Left hindlimb (tissue), 1 donor: ENCODE results near the gene ESYT2.
"Not testable (repeated sequence)": the region's sequence is repeated elsewhere in the genome, so short reads cannot be mapped to it uniquely, and the experiment has no call there.

Experiments
- DNase-seq: peaks from one replicate; pipeline ENCODE4 v3.0.0-alpha.2; 2018

Gene ESYT2

DNA sequence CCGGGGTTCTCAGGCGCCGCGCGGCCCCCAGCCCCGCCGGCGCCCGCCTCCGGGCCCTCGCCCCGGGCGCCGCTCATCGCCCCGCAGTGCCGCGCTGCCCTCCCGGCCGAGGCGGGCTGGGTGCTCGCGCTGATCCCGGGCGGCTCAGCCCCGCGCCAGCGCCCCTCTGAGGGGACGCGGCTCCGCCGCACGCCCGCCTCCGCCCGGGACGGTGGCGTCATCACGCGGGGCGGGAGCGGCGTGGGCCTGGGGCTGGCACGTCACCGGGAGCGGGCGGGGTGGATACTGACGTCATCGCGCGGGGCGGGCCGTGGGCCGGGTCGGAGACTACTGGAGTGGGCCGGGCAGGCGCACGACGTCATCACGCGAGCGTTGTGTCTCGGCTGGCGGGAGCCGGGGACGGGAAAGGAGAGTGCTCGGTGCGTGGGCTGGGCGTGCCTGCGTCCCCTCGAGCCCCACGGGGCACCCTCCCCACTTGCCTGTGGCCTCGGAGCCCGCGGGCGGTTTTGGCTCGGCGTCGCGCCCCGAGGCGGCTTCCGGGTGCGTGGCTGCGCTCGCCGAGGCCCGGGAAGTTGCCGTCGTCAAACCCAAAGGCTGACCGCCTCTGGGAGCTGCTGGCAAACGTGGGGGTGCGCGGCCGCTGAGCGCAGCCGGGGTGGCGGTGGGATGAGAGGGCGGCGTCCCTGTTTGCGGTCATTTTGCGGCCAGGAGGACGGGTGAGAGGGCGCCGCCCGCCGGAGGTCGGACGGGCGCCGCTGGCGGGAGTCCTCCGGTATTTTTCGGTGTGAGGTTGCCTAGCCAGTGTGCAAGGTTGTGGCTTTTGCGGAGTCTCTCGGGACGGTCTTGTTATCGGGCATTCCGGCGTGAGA lies at the start of gene ESYT2:
Gene ESYT2 (minus strand): TSS at position 168 of the 869 bp plus-strand sequence. CDS start 91 bp downstream, at position 77.
- peak; percentile 99 for DNase-seq

DNA sequence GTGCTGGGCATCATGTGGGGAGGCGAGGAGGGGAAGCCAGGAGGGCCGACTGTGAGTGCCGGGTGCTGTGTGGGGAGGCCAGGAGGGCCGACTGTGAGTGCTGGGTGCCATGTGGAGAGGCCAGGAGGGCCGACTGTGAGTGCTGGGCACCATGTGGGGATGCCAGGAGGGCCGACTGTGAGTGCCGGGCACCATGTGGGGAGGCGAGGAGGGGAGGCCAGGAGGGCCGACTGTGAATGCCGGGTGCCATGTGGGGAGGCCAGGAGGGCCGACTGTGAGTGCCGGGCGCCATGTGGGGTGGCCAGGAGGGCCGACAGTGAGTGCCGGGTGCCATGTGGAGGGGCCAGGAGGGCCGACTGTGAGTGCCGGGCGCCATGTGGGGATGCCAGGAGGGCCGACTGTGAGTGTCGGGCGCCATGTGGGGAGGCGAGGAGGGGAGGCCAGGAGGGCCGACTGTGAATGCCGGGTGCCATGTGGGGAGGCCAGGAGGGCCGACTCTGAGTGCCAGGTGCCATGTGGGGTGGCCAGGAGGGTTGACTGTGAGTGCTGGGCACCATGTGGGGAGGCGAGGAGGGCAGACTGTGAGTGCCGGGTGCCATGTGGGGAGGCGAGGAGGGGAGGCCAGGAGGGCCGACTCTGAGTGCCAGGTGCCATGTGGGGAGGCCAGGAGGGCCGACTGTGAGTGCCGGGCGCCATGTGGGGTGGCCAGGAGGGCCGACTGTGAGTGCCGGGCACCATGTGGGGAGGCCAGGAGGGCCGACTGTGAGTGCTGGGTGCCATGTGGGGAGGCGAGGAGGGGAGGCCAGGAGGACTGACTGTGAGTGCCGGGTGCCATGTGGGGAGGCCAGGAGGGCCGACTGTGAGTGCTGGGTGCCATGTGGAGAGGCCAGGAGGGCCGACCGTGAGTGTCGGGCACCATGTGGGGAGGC lies 49.1 kb upstream of the ESYT2 start:
- DNase-seq, result not testable (repeated sequence)

DNA sequence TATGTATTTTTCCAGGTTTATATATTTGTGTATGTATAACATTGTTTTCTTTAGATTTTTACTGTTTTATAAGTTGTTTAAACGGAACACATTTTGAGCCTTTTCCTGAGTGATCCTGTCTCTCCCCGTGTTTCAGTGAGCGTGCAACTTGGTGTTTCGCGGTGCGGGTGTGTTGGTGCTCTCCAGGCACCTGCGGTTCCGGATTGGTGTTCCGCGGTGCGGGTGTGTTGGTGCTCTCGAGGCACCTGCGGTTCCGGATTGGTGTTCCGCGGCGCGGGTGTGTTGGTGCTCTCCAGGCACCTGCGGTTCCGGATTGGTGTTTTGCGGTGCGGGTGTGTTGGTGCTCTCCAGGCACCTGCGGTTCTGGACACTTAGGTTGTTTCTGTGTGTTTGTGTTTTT lies 47.7 kb upstream of the ESYT2 start:
- no peak for DNase-seq

DNA sequence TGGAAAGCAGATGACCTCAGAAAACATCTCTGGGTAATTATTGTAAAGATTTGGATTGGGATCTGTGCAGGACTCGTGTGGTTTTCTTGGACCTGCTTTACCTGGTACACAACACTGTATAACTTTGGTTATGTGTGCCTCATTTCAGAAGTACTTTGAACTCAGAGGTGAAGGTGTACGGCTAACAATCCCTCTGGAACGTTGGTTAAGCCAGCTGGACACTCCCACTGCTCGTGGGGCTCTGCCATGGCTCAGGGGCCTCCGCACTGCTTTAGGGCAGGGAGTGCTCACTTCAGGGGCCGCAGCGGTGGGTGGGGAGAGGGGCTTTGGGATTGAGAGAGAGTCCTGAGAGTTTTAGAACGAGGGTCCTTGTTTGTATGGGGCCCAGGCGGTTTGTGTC lies 40.6 kb upstream of the ESYT2 start:
- DNase-seq, result no peak

- no peak for DNase-seq
These were observed 39.6 kb upstream of the ESYT2 start for GRCh38 chr7:158868764-158869410.

GRCh38 chr7:158867214-158867984 lies 38.1 kb upstream of the ESYT2 start:
- no peak for DNase-seq

- no peak for DNase-seq
These were observed 36.7 kb upstream of the ESYT2 start for GRCh38 chr7:158865977-158866376.

DNA sequence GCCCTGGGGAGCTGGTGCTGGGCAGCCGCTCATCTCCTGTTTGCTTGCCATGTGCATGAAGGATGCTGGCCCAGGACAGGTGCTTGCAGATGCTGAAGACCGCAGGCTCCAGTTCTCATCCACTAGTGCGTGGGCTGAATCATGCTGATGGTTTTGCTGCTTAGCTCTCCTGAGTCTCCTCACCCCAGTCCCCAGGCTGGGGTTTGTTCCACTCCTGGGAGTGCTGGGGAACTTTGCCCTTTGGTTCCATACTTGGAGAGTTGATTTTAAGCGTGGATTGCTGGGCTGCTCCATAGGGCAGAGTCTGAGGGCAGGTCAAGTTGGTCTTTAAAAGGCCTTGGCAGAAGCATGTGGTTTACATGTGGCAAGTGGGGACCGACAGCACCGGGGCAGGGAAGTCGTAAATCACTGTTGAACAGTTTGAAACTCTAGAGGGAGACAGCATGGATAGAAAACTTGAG lies 36.2 kb upstream of the ESYT2 start:
- no peak for DNase-seq

- no peak for DNase-seq
These were observed 35.5 kb upstream of the ESYT2 start for GRCh38 chr7:158864833-158865232.

GRCh38 chr7:158864507-158864820 lies 35.2 kb upstream of the ESYT2 start:
- no peak for DNase-seq

GRCh38 chr7:158863611-158864506 lies 34.5 kb upstream of the ESYT2 start:
- DNase-seq, result peak; percentile 87

DNA sequence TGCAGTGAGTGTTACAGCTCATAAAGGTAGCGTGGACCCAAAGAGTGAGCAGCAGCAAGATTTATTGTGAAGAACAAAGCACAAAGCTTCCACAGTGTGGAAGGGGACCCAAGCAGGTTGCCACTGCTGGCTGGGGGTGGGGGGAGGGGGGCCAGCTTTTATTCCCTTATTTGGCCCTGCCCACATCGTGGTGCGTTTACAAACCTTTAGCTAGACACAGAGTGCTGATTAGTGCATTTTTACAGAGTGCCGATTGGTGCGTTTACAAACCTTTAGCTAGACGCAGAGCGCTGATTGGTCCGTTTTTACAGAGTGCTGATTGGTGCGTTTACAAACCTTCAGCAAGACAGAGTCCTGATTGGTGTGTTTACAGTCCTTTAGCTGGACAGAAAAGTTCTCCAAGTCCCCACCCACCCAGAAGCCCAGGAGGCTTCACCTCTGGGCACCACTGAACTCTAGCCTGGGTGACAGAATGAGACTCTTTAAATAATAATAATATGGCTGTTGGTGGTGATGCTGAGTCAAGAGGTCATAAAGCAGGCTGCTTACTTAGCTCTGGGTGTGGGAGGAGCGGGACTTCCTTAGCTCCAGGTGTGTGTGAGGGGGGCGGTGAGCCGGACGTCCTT lies 33.8 kb upstream of the ESYT2 start:
- DNase-seq, result not testable (repeated sequence)

GRCh38 chr7:158861936-158862704 lies 32.8 kb upstream of the ESYT2 start:
- no peak for DNase-seq

GRCh38 chr7:158861004-158861787 lies 31.9 kb upstream of the ESYT2 start:
- no peak for DNase-seq

GRCh38 chr7:158860394-158860793 lies 31.1 kb upstream of the ESYT2 start:
- no peak for DNase-seq

- DNase-seq, result no peak
These were observed 29.5 kb upstream of the ESYT2 start for GRCh38 chr7:158858592-158859503.

GRCh38 chr7:158856883-158857668 lies 27.8 kb upstream of the ESYT2 start:
- DNase-seq, result no peak
